IMR-90 (cell line): ENCODE data around the gene LENG1.

Experiments used
- BHLHE40 ChIP-seq: fragments of 150-350 bp; IDR thresholded peaks from 2 replicates; pipeline ENCODE4 v1.6.1; 2016; ENCODE audit warnings: mild to moderate bottlenecking, low read depth, low read length
- CHD1 ChIP-seq: IDR thresholded peaks from 2 replicates; pipeline ENCODE4 v1.6.1; 2012; ENCODE audit warnings: low read depth, low read length, improper control_type of control experiment
- MAFK ChIP-seq: IDR thresholded peaks from 2 replicates; pipeline ENCODE4 v1.6.1; 2012; ENCODE audit warnings: low read depth, low read length, improper control_type of control experiment
- MAZ ChIP-seq: IDR thresholded peaks from 2 replicates; pipeline ENCODE4 v1.6.1; 2012; ENCODE audit warnings: low read depth, mild to moderate bottlenecking, low read length, improper control_type of control experiment, moderate library complexity, borderline replicate concordance
- MXI1 ChIP-seq: IDR thresholded peaks from 2 replicates; pipeline ENCODE4 v1.6.1; 2012; ENCODE audit warnings: low read depth, mild to moderate bottlenecking, low read length, moderate library complexity, borderline replicate concordance
- POLR2A ChIP-seq: IDR thresholded peaks from 2 replicates; pipeline ENCODE4 v1.6.1; 2012; ENCODE audit warnings: mild to moderate bottlenecking, low read depth, low read length
- RAD21 ChIP-seq: IDR thresholded peaks from 2 replicates; pipeline ENCODE4 v1.6.1; 2012; ENCODE audit warnings: low read length, improper control_type of control experiment
- RFX5 ChIP-seq: IDR thresholded peaks from 2 replicates; pipeline ENCODE4 v1.8.0; 2012; ENCODE audit warnings: low read depth, mild to moderate bottlenecking, low read length, moderate library complexity
- TF ChIP-seq, protein P1 (sequence below): conservative IDR thresholded peaks from 2 replicates; pipeline ENCODE4 v1.5.1; 2012; ENCODE audit warnings: mild to moderate bottlenecking, low read depth, low read length, improper control_type of control experiment
- TF ChIP-seq, protein P2 (sequence below): fragments of 150-350 bp; IDR thresholded peaks from 2 replicates; pipeline ENCODE4 v1.6.1; 2017; ENCODE audit warnings: mild to moderate bottlenecking, antibody characterized with exemption, low read length, low read depth

GRCh38 chr19:54186351-54186750 lies 26.8 kb upstream of the LENG1 start:
- TF ChIP-seq, protein P1, sequence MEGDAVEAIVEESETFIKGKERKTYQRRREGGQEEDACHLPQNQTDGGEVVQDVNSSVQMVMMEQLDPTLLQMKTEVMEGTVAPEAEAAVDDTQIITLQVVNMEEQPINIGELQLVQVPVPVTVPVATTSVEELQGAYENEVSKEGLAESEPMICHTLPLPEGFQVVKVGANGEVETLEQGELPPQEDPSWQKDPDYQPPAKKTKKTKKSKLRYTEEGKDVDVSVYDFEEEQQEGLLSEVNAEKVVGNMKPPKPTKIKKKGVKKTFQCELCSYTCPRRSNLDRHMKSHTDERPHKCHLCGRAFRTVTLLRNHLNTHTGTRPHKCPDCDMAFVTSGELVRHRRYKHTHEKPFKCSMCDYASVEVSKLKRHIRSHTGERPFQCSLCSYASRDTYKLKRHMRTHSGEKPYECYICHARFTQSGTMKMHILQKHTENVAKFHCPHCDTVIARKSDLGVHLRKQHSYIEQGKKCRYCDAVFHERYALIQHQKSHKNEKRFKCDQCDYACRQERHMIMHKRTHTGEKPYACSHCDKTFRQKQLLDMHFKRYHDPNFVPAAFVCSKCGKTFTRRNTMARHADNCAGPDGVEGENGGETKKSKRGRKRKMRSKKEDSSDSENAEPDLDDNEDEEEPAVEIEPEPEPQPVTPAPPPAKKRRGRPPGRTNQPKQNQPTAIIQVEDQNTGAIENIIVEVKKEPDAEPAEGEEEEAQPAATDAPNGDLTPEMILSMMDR, result no peak
- TF ChIP-seq BHLHE40 (no peak), MXI1 (no peak), POLR2A (no peak), RAD21 (no peak), MAFK (no peak), RFX5 (no peak), MAZ (no peak), CHD1 (no peak)
- TF ChIP-seq, protein P2, sequence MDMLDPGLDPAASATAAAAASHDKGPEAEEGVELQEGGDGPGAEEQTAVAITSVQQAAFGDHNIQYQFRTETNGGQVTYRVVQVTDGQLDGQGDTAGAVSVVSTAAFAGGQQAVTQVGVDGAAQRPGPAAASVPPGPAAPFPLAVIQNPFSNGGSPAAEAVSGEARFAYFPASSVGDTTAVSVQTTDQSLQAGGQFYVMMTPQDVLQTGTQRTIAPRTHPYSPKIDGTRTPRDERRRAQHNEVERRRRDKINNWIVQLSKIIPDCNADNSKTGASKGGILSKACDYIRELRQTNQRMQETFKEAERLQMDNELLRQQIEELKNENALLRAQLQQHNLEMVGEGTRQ, result no peak
